K562 (cell line): ENCODE results near the gene BBLN. TPM values are rescaled to one million over a fixed set of nuclear protein-coding genes. Genes with fewer than 3 reads are reported as not detected.

ENCODE experiments used
- ATAC-seq: fragments of 200-7000 bp; cut with Tn5 transposase; 3 replicates; pipeline ENCODE4 v1.9.1; 2020; ENCODE audit warnings: moderate library complexity
- BruUV-seq: library from RNA; stranded (reverse); fragments of 400-500 nt; replicated peaks from 2 replicates; lab custom pipeline; 2021; lab: Mats Ljungman, UMichigan
- CTCF ChIA-PET: fragments of 300-600 bp; formaldehyde crosslinking; extraction: SDS; loops from one replicate; lab custom pipeline; 2021; ENCODE audit warnings: low intra/inter-chr PET ratio; lab: Yijun Ruan, JAX
- POLR2A ChIA-PET: fragments of 300-600, 350-650 bp; sonication (Branson Sonifier 250); formaldehyde crosslinking; extraction: SDS; loops from one replicate; lab custom pipeline; 2021; ENCODE audit warnings: antibody characterized with exemption, inconsistent platforms; lab: Yijun Ruan, JAX
- DNase-seq, 4 experiments: peaks; one replicate each; pipeline versions ENCODE4 v3.0.0 to v3.0.0-alpha.2; 2011 to 2018; ENCODE audit warnings: low spot score in 3 of 4, mixed read lengths in 3 of 4; ENCODE audit errors: extremely low read depth in 1 of 4
- FAIRE-seq: peaks from 2 replicates; lab custom pipeline; 2011; peaks lifted over from hg19 to GRCh38; lab: Jason Lieb, UNC
- H2AFZ ChIP-seq: 2 replicates; pipeline ENCODE4 v1.6.0; 2011; ENCODE audit warnings: low read depth, low read length, control low read depth, inconsistent platforms
- H3K27ac ChIP-seq: fragments of 200-600 bp; 3 replicates; pipeline ENCODE4 v1.8.0; 2011; ENCODE audit warnings: low read depth, mild to moderate bottlenecking, control low read depth, inconsistent platforms, low read length, moderate library complexity, mixed read lengths; ENCODE audit errors: extremely low read depth
- H3K27me3 ChIP-seq, 2 experiments: fragments of 300-600 bp in 1 of 2; 2 replicates in 1 of 2; 3 replicates in 1 of 2; pipeline versions ENCODE4 v1.6.0 to v1.8.0; 2011; ENCODE audit warnings: inconsistent platforms in 2 of 2, low read length in 2 of 2, mild to moderate bottlenecking in 1 of 2, mixed read lengths in 1 of 2, moderate library complexity in 1 of 2; ENCODE audit not compliant: control insufficient read depth in 2 of 2, insufficient read depth in 2 of 2
- H3K36me3 ChIP-seq: fragments of 300-600 bp; 3 replicates; pipeline ENCODE4 v1.8.0; 2011; ENCODE audit warnings: mild to moderate bottlenecking, low read length, inconsistent platforms; ENCODE audit not compliant: control insufficient read depth, insufficient read depth
- H3K4me1 ChIP-seq, 2 experiments: fragments of 200-600 bp in 1 of 2; replicated peaks in 1 of 2; 2 replicates in 1 of 2; 3 replicates in 1 of 2; pipeline versions ENCODE4 v1.5.1 to v1.8.0; 2011; ENCODE audit warnings: inconsistent platforms in 2 of 2, low read length in 2 of 2, mild to moderate bottlenecking in 1 of 2, mixed read lengths in 1 of 2, moderate library complexity in 1 of 2; ENCODE audit not compliant: control insufficient read depth in 2 of 2, insufficient read depth in 2 of 2
- H3K4me2 ChIP-seq: 2 replicates; pipeline ENCODE4 v1.6.1; 2011; ENCODE audit warnings: low read length, control low read depth, inconsistent platforms, mixed read lengths; ENCODE audit not compliant: insufficient read depth
- H3K4me3 ChIP-seq: fragments of 200-600 bp; sonication (generic), shearing (Covaris generic); 2 replicates; pipeline ENCODE4 v1.5.1; 2016; ENCODE audit warnings: control low read depth, inconsistent platforms
- H3K79me2 ChIP-seq: fragments of 200-600 bp; 3 replicates; pipeline ENCODE4 v1.8.0; 2011; ENCODE audit warnings: low read length, inconsistent platforms; ENCODE audit not compliant: control insufficient read depth, insufficient read depth
- H3K9ac ChIP-seq, 2 experiments: 2 replicates each; pipeline versions ENCODE4 v1.6.0 to v1.6.1; 2011; ENCODE audit warnings: low read depth in 2 of 2, low read length in 2 of 2, control low read depth in 1 of 2, inconsistent platforms in 1 of 2, mild to moderate bottlenecking in 1 of 2, mixed read lengths in 1 of 2; ENCODE audit not compliant: insufficient read depth in 1 of 2
- H3K9me1 ChIP-seq: one replicate; pipeline ENCODE4 v1.6.0; 2011; ENCODE audit warnings: inconsistent platforms, mild to moderate bottlenecking, low read length, moderate library complexity; ENCODE audit not compliant: control insufficient read depth, insufficient read depth
- H3K9me3 ChIP-seq: replicated peaks from 2 replicates; pipeline ENCODE4 v1.5.1; 2011; ENCODE audit warnings: low read depth, low read length, inconsistent platforms; ENCODE audit not compliant: control insufficient read depth, insufficient read depth
- H4K20me1 ChIP-seq: replicated peaks from 2 replicates; pipeline ENCODE4 v1.6.1; 2011; ENCODE audit warnings: low read length, inconsistent platforms, mixed read lengths; ENCODE audit not compliant: control insufficient read depth, insufficient read depth
- BDP1 ChIP-seq: IDR thresholded peaks from 3 replicates; pipeline ENCODE4 v1.6.1; 2011; ENCODE audit not compliant: insufficient read length, insufficient read depth
- CBX2 ChIP-seq: fragments of 200-600 bp; sonication (generic); IDR thresholded peaks from one replicate; pipeline ENCODE4 v1.6.1; 2012; ENCODE audit warnings: mild to moderate bottlenecking, low read length, inconsistent platforms; ENCODE audit not compliant: insufficient read depth, poor library complexity, severe bottlenecking
- CTBP1 ChIP-seq: fragments of 450-650 bp; IDR thresholded peaks from 2 replicates; pipeline ENCODE4 v1.6.1; 2016; ENCODE audit warnings: borderline replicate concordance
- EGR1 ChIP-seq: fragments of 450-650 bp; conservative IDR thresholded peaks from 2 replicates; pipeline ENCODE4 v1.6.1; 2017; ENCODE audit warnings: mild to moderate bottlenecking
- EHMT2 ChIP-seq: fragments of 450-650 bp; IDR thresholded peaks from 2 replicates; pipeline ENCODE4 v1.6.1; 2018; ENCODE audit warnings: antibody characterized with exemption
- ESRRB ChIP-seq: fragments of 250-450 bp; sonication (Bioruptor Pico); IDR thresholded peaks from 2 replicates; pipeline ENCODE4 v1.5.0; 2020; ENCODE audit warnings: mild to moderate bottlenecking, moderate library complexity, borderline replicate concordance
- LARP7 ChIP-seq: fragments of 450-650 bp; IDR thresholded peaks from 2 replicates; pipeline ENCODE4 v1.6.1; 2016
- SETDB1 ChIP-seq: IDR thresholded peaks from one replicate; pipeline ENCODE4 v1.6.1; 2012; ENCODE audit warnings: low read length, control low read depth, inconsistent platforms
- SIN3A ChIP-seq, 2 experiments: fragments of 150-350 bp in 1 of 2; IDR thresholded peaks; 2 replicates each; pipeline ENCODE4 v1.6.1; 2011 to 2016; ENCODE audit warnings: borderline replicate concordance in 2 of 2, low read depth in 2 of 2, low read length in 2 of 2, mild to moderate bottlenecking in 2 of 2, moderate library complexity in 2 of 2; ENCODE audit not compliant: control insufficient read depth in 1 of 2
- SIRT6 ChIP-seq: IDR thresholded peaks from one replicate; pipeline ENCODE4 v1.6.1; 2012; ENCODE audit warnings: low read depth, mild to moderate bottlenecking, control low read depth, inconsistent platforms, low read length, moderate library complexity
- XRCC4 ChIP-seq: IDR thresholded peaks from one replicate; pipeline ENCODE4 v1.6.1; 2011; ENCODE audit not compliant: insufficient read depth, insufficient read length; ENCODE audit errors: extremely low read depth
- ZBTB7A ChIP-seq: IDR thresholded peaks from 2 replicates; pipeline ENCODE4 v1.6.1; 2011; ENCODE audit warnings: low read depth, mild to moderate bottlenecking, low read length, moderate library complexity, borderline replicate concordance; ENCODE audit not compliant: control insufficient read depth
- ZNF561 ChIP-seq: fragments of 450-650 bp; formaldehyde crosslinking; conservative IDR thresholded peaks from 2 replicates; pipeline ENCODE4 v1.4.0; 2020; ENCODE audit warnings: mild to moderate bottlenecking, moderate library complexity
- ZNF583 ChIP-seq: fragments of 250-450 bp; sonication (Bioruptor Pico); IDR thresholded peaks from 2 replicates; pipeline ENCODE4 v1.4.0; 2020
- WGBS: fragments of 100-300 bp; shearing (Covaris generic); methylation state at CpG from one replicate; pipeline ENCODE4 v1.1.6; 2016; ENCODE audit warnings: low coverage, mixed read lengths; ENCODE audit not compliant: insufficient coverage; ENCODE audit errors: missing lambda C conversion rate; 5-methylcytosine and 5-hydroxymethylcytosine counted together
- in situ Hi-C: fragments of 300-500 bp; cut with MboI; formaldehyde crosslinking; loops from 4 replicates; pipeline ENCODE4 v1.15.0; 2018; ENCODE audit warnings: inconsistent platforms, mixed read lengths
- intact Hi-C: fragments of 100-400 bp; cut with micrococcal nuclease; formaldehyde crosslinking; loops from 2 replicates; pipeline ENCODE4 v1.14.2; 2022
- polyA plus RNA-seq, 8 experiments: library from polyadenylated mRNA; depleted of rRNA in 4 of 8; stranded (reverse) in 5 of 8; unstranded in 3 of 8; fragments of >200 nt; fragmentation: Nextera tagmentation in 2 of 8; fragmentation: Illumina TruSeq in 1 of 8; extraction: Ambion mirVana in 2 of 8; extraction: Trizol in 1 of 8; gene quantifications; 2 replicates each; pipeline versions ENCODE4 v1.2.1 to v1.2.3, GENCODE V29; 2011 to 2014; ENCODE audit warnings: inconsistent platforms in 1 of 8, missing spikeins in 1 of 8
- total RNA-seq, 7 experiments: library from RNA; depleted of rRNA in 6 of 7; stranded (reverse); fragments of >200 nt in 6 of 7; fragmentation: Illumina TruSeq in 2 of 7; extraction: Trizol in 2 of 7; gene quantifications; 2 replicates each; pipeline versions ENCODE4 v1.2.1 to v1.2.3, GENCODE V29; 2011 to 2021; ENCODE audit warnings: low replicate concordance in 1 of 7

The BBLN gene
- total and polyA plus RNA-seq, 9 of the 15 experiments (the other 6 are each of a cell fraction or from before 2014, with no cell fraction given) = 4.2 to 331 (median 87.1) TPM

DNA sequence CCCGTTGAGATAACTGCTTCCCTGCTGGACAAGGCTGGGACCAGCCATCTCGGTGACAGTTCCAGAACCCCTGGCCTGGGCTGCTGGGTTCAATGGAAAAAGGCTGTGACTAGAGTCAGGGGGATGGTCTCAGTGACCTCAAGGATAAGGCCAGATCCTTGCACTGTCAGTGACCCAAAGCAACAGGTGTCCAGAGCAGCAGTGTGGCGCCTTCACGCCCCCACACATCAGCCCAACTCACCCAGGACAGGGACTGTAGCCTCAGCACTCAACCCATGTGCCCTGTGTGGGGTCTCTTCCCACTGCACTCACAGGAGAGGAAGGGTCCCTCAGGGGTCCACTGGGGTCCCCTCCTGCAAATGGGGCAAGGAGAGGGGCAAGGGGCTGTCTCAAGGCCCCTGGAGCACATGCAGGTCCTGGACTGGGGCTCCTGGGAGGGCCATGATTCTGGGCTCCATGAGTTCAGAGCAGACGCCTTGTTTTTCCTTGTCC is 11.5 kb upstream of the BBLN start:
- TF ChIP-seq EHMT2 = no peak
- no peak for TF ChIP-seq SIN3A (IDR thresholded peaks at IDR 0.05; ENCODE audit: borderline replicate concordance in 2 of 2, control insufficient read depth in 1 of 2, low read depth in 2 of 2, low read length in 2 of 2)
- TF ChIP-seq CTBP1 = 0 out of 2 replicates have a peak, but pooled peaks have one; percentile 4
- TF ChIP-seq ZNF561 (CRISPR knock-in tag) = no peak
- TF ChIP-seq EGR1 = peak; percentile 78
- peak; percentile 58; the same call in 1 of the 2 replicates for TF ChIP-seq ZBTB7A
- TF ChIP-seq ESRRB (CRISPR knock-in tag) = no peak
- no peak for TF ChIP-seq LARP7
- TF ChIP-seq SETDB1 = no peak
- no peak for TF ChIP-seq XRCC4
- TF ChIP-seq SIRT6 = no peak
- TF ChIP-seq CBX2 = no peak
- no peak for TF ChIP-seq ZNF583 (CRISPR knock-in tag)
- TF ChIP-seq BDP1 = no peak
- peak overlapping the region; percentile 9 to 63; a peak in 2 of 4 replicates for H3K9ac ChIP-seq
- WGBS = 67% methylated on average over 5 of the region's 5 CpGs
- no peaks in the 10 kb centered on the region for H3K27me3 ChIP-seq
- no peak for FAIRE-seq
- no peak overlapping the region for H3K4me3 ChIP-seq
- no peak for ATAC-seq
- in situ Hi-C loops (no loop called here), intact Hi-C loops (no loop called here)
- no peaks in the 10 kb centered on the region for H3K36me3 ChIP-seq
- CTCF ChIA-PET = no interaction called here
- DNase-seq = peak; percentile 30 to 60 (median 42)
- no peaks in the 10 kb centered on the region for H4K20me1 ChIP-seq
- peaks cover 25 to 78% of the 10 kb centered on the region in 2 experiments for H3K4me1 ChIP-seq
- no TSS peak for BruUV-seq
- no peaks in the 10 kb centered on the region for H3K9me3 ChIP-seq
- POLR2A ChIA-PET = interaction anchor here (0.6 to 1.1 kb wide), 2 partner anchors 8 to 11 kb away, joined by 3 read pairs; partner anchors contain the start of gene BBLN
- no peak overlapping the region; the same call in 1 of the 2 replicates for H2AFZ ChIP-seq
- peaks cover 8% of the 10 kb centered on the region for H3K9me1 ChIP-seq
- no peak overlapping the region for H3K4me2 ChIP-seq
- H3K27ac ChIP-seq = no peak overlapping the region
- no peaks in the 10 kb centered on the region for H3K79me2 ChIP-seq
